Endothelial cell of umbilical vein (primary cell): ENCODE results near the gene PRSS21. TPM values are rescaled to one million over a fixed set of nuclear protein-coding genes. Genes with fewer than 3 reads are reported as not detected.

Experiments
- BruUV-seq: library from RNA; stranded (reverse); fragments of 400-500 nt; replicated peaks from 2 replicates; lab custom pipeline; 2021; lab: Mats Ljungman, UMichigan
- CTCF ChIA-PET: fragments of 300-600, 350-600 bp; sonication (Branson Sonifier 250); formaldehyde crosslinking; loops from one replicate; lab custom pipeline; 2021; ENCODE audit warnings: antibody characterized with exemption, inconsistent platforms; lab: Charles Lee
- POLR2A ChIA-PET: fragments of 300-600, 350-600 bp; sonication (Branson Sonifier 250); formaldehyde crosslinking; loops from one replicate; lab custom pipeline; 2021; ENCODE audit warnings: antibody characterized with exemption, inconsistent platforms; lab: Charles Lee
- DNase-seq: peaks from one replicate; pipeline ENCODE4 v3.0.0-alpha.2; 2011; ENCODE audit warnings: low read depth, low spot score
- FAIRE-seq: peaks from 2 replicates; lab custom pipeline; 2011; peaks lifted over from hg19 to GRCh38; lab: Jason Lieb, UNC
- H2AFZ ChIP-seq: 2 replicates; pipeline ENCODE4 v1.6.0; 2012; ENCODE audit warnings: low read depth, low read length, control low read depth, inconsistent platforms
- H3K27ac ChIP-seq: 2 replicates; pipeline ENCODE4 v1.5.1; 2011; ENCODE audit warnings: low read depth, mild to moderate bottlenecking, control low read depth, low read length, moderate library complexity; ENCODE audit not compliant: insufficient read depth
- H3K27me3 ChIP-seq, 2 experiments: 2 replicates each; pipeline versions ENCODE4 v1.6.0 to v1.6.1; 2011; ENCODE audit warnings: low read length in 2 of 2, mixed read lengths in 1 of 2; ENCODE audit not compliant: control insufficient read depth in 2 of 2, insufficient read depth in 2 of 2
- H3K36me3 ChIP-seq, 2 experiments: 2 replicates in 1 of 2; 3 replicates in 1 of 2; pipeline ENCODE4 v1.5.1; 2011; ENCODE audit warnings: low read length in 2 of 2, mild to moderate bottlenecking in 1 of 2, moderate library complexity in 1 of 2; ENCODE audit not compliant: control insufficient read depth in 2 of 2, insufficient read depth in 2 of 2; ENCODE audit errors: extremely low read depth in 1 of 2
- H3K4me1 ChIP-seq: 3 replicates; pipeline ENCODE4 v1.5.1; 2011; ENCODE audit warnings: mild to moderate bottlenecking, low read length; ENCODE audit not compliant: control insufficient read depth, insufficient read depth; ENCODE audit errors: extremely low read depth
- H3K4me2 ChIP-seq: 2 replicates; pipeline ENCODE4 v1.6.1; 2011; ENCODE audit warnings: low read length, control low read depth, mixed read lengths; ENCODE audit not compliant: insufficient read depth
- H3K4me3 ChIP-seq, 3 experiments: fragments of 200-600 bp in 1 of 3; sonication (generic), shearing (Covaris generic) in 1 of 3; replicated peaks in 1 of 3; 2 replicates each; pipeline ENCODE4 v1.5.1; 2011 to 2016; ENCODE audit warnings: control low read depth in 3 of 3, low read length in 3 of 3, mild to moderate bottlenecking in 2 of 3, inconsistent platforms in 1 of 3, low read depth in 1 of 3, moderate library complexity in 1 of 3; ENCODE audit not compliant: insufficient read depth in 1 of 3
- H3K79me2 ChIP-seq: 2 replicates; pipeline ENCODE4 v1.6.0; 2012; ENCODE audit warnings: low read length, inconsistent platforms; ENCODE audit not compliant: control insufficient read depth, insufficient read depth
- H3K9ac ChIP-seq: replicated peaks from 2 replicates; pipeline ENCODE3; 2011; ENCODE audit warnings: low read length, control low read depth; ENCODE audit not compliant: insufficient read depth; ENCODE audit errors: extremely low read depth
- H3K9me1 ChIP-seq: replicated peaks from 3 replicates; pipeline ENCODE4 v1.6.0; 2011; ENCODE audit warnings: mild to moderate bottlenecking, low read length; ENCODE audit not compliant: control insufficient read depth, insufficient read depth; ENCODE audit errors: extremely low read depth
- H3K9me3 ChIP-seq: replicated peaks from 2 replicates; pipeline ENCODE4 v1.5.1; 2012; ENCODE audit warnings: low read length, inconsistent platforms; ENCODE audit not compliant: control insufficient read depth, insufficient read depth
- H4K20me1 ChIP-seq: replicated peaks from 2 replicates; pipeline ENCODE3; 2011; ENCODE audit warnings: mild to moderate bottlenecking, low read length; ENCODE audit not compliant: control insufficient read depth, insufficient read depth; ENCODE audit errors: extremely low read depth
- EZH2 ChIP-seq: IDR thresholded peaks from 2 replicates; pipeline ENCODE4 v1.6.1; 2012; ENCODE audit warnings: borderline replicate concordance, low read depth, mild to moderate bottlenecking, moderate library complexity, low read length, inconsistent platforms; ENCODE audit not compliant: severe bottlenecking
- FOS ChIP-seq: IDR thresholded peaks from 2 replicates; pipeline ENCODE4 v1.6.1; 2011; ENCODE audit warnings: mild to moderate bottlenecking, low read length, moderate library complexity, borderline replicate concordance; ENCODE audit not compliant: insufficient read depth
- GATA2 ChIP-seq: IDR thresholded peaks from 2 replicates; pipeline ENCODE4 v1.7.0; 2011; ENCODE audit warnings: low read depth, mild to moderate bottlenecking, moderate library complexity, mixed read lengths, low read length; ENCODE audit not compliant: insufficient read length, insufficient read depth
- JUN ChIP-seq: IDR thresholded peaks from 2 replicates; pipeline ENCODE4 v1.6.1; 2011; ENCODE audit warnings: borderline replicate concordance, low read depth; ENCODE audit not compliant: insufficient read length, insufficient read depth
- MYC ChIP-seq: IDR thresholded peaks from one replicate; pipeline ENCODE4 v1.6.1; 2011; ENCODE audit warnings: mild to moderate bottlenecking, low read depth, low read length
- POLR2A ChIP-seq: IDR thresholded peaks from 2 replicates; pipeline ENCODE4 v1.6.1; 2012; ENCODE audit warnings: low read depth, mild to moderate bottlenecking, control low read depth, low read length
- POLR2AphosphoS5 ChIP-seq: IDR thresholded peaks from 2 replicates; pipeline ENCODE4 v1.6.1; 2012; ENCODE audit warnings: low read depth, mild to moderate bottlenecking, control low read depth, low read length, moderate library complexity; ENCODE audit not compliant: insufficient read depth
- dilution Hi-C: fragments of 300-500 bp; cut with MboI; formaldehyde crosslinking; loops from one replicate; pipeline ENCODE4 v1.15.0; 2019; ENCODE audit warnings: low sequenced_read_pairs; ENCODE audit not compliant: extremely low pct_ligation_motif_present
- intact Hi-C: fragments of 100-400 bp; cut with micrococcal nuclease; formaldehyde crosslinking; loops from one replicate; pipeline ENCODE4 v1.10.0; 2022
- polyA plus RNA-seq, 4 experiments: library from polyadenylated mRNA; depleted of rRNA in 3 of 4; stranded (reverse) in 3 of 4; unstranded in 1 of 4; fragments of >200 nt; gene quantifications; 2 replicates each; pipeline versions ENCODE4 v1.2.1 to v1.2.3, GENCODE V29; 2011 to 2012; ENCODE audit warnings: missing spikeins in 1 of 4
- total RNA-seq: library from RNA; stranded (reverse); gene quantifications from 2 replicates; pipeline ENCODE4 v1.2.3, GENCODE V29; 2021
- TF ChIP-seq, protein P1 (sequence below): IDR thresholded peaks from 2 replicates; pipeline ENCODE4 v1.6.1; 2011; ENCODE audit not compliant: insufficient read depth, insufficient read length
- TF ChIP-seq, protein P2 (sequence below), 2 donors: IDR thresholded peaks; 1 replicate in 1 of 2; 2 replicates in 1 of 2; pipeline ENCODE4 v1.5.1; 2011; ENCODE audit warnings: low read length in 2 of 2, mild to moderate bottlenecking in 2 of 2, moderate library complexity in 2 of 2, control low read depth in 1 of 2, inconsistent platforms in 1 of 2, low read depth in 1 of 2; ENCODE audit not compliant: insufficient read depth in 1 of 2; ENCODE audit errors: extremely low read depth in 1 of 2

PRSS21 gene
- total and polyA plus RNA-seq, 2 donors (not counting 3 experiments of a cell fraction or from before 2014, with no cell fraction given) = 0.28 TPM; not detected in 1

DNA sequence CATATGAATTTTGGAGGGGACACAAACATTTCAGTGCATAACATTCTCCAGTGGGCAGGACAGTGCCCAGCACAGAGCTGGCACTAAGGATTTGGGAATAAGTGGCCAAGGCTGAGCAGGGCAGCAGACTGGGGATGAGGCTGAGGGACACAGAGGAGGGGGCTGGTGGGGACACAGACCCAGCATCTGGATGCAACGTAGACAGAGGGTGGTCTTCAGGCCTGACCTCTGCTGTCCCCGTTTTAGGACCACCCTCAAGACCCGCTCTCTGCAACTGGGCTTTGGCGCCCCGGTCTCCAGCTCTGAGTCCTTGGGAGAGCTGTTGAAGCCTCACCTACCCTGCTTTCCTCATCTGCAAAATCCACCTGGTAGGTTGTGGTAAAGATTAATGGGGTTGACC is 26.4 kb upstream of the PRSS21 start:
- H3K9ac ChIP-seq = no peak overlapping the region

DNA sequence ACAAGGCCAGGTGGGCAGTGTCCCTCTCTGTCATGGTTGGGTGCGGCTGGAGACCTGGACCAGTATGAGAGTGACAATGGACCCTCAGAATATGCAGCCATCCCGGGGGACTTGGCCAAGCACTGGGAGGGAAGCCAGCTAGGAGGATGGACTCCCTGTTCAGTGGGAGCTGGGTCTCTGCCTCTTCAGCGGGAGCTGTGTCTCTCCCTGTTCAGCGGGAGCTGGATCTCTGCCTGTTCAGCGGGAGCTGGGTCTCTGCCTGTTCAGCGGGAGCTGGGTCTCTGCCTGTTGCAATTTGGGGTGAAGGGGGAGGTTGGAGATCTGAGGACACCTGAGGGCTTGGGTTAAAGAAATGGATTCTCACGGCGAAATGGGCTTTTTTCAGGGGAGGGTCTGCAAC is 25.9 kb upstream of the PRSS21 start:
- no peaks in the 10 kb centered on the region for H3K4me1 ChIP-seq
- H3K4me2 ChIP-seq = no peak overlapping the region
- no TSS peak for BruUV-seq
- no peaks in the 10 kb centered on the region for H3K9me1 ChIP-seq
- TF ChIP-seq, protein P1, sequence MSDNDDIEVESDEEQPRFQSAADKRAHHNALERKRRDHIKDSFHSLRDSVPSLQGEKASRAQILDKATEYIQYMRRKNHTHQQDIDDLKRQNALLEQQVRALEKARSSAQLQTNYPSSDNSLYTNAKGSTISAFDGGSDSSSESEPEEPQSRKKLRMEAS = no peak
- TF ChIP-seq MYC (no peak), JUN (no peak), FOS (no peak), GATA2 (no peak), POLR2A (no peak), EZH2 (no peak), POLR2AphosphoS5 (no peak)
- TF ChIP-seq, protein P2, sequence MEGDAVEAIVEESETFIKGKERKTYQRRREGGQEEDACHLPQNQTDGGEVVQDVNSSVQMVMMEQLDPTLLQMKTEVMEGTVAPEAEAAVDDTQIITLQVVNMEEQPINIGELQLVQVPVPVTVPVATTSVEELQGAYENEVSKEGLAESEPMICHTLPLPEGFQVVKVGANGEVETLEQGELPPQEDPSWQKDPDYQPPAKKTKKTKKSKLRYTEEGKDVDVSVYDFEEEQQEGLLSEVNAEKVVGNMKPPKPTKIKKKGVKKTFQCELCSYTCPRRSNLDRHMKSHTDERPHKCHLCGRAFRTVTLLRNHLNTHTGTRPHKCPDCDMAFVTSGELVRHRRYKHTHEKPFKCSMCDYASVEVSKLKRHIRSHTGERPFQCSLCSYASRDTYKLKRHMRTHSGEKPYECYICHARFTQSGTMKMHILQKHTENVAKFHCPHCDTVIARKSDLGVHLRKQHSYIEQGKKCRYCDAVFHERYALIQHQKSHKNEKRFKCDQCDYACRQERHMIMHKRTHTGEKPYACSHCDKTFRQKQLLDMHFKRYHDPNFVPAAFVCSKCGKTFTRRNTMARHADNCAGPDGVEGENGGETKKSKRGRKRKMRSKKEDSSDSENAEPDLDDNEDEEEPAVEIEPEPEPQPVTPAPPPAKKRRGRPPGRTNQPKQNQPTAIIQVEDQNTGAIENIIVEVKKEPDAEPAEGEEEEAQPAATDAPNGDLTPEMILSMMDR (IDR thresholded peaks at IDR 0.05; ENCODE audit: extremely low read depth in 1 of 2, insufficient read depth in 1 of 2, low read depth in 1 of 2, low read length in 2 of 2) = no peak
- H3K9ac ChIP-seq = no peak overlapping the region
- H3K27ac ChIP-seq = no peak overlapping the region
- no peaks in the 10 kb centered on the region for H3K79me2 ChIP-seq
- no peaks in the 10 kb centered on the region for H4K20me1 ChIP-seq
- intact Hi-C loops = no loop called here
- ChIA-PET CTCF (interaction anchor here (0.9 kb wide), 1 partner anchor 9 kb away, joined by 4 read pairs; no protein-coding TSS in a partner anchor), POLR2A (no interaction called here)
- FAIRE-seq (no peak), DNase-seq (no peak)
- no peaks in the 10 kb centered on the region for H3K36me3 ChIP-seq
- dilution Hi-C loops = no loop called here
- H3K9me3 ChIP-seq = no peaks in the 10 kb centered on the region
- H3K4me3 ChIP-seq = no peak overlapping the region
- H2AFZ ChIP-seq = no peak overlapping the region
- H3K27me3 ChIP-seq = peaks cover 5 to 6% of the 10 kb centered on the region in 2 experiments

More for the DNA sequence above, 26.4 kb upstream of the PRSS21 start:
- Histone ChIP-seq H3K79me2 (no peaks in the 10 kb centered on the region), H3K9me3 (no peaks in the 10 kb centered on the region), H3K27ac (no peak overlapping the region), H3K36me3 (no peaks in the 10 kb centered on the region), H3K9me1 (no peaks in the 10 kb centered on the region), H3K27me3 (peaks cover 6 to 10% of the 10 kb centered on the region in 2 experiments), H3K4me2 (no peak overlapping the region), H2AFZ (no peak overlapping the region), H3K4me3 (no peak overlapping the region), H4K20me1 (no peaks in the 10 kb centered on the region), H3K4me1 (no peaks in the 10 kb centered on the region)
- FAIRE-seq (no peak), DNase-seq (no peak)
- ChIA-PET CTCF (interaction anchor here (0.9 kb wide), 1 partner anchor 9 kb away, joined by 4 read pairs; no protein-coding TSS in a partner anchor), POLR2A (no interaction called here)
- TF ChIP-seq FOS = no peak
- no peak for TF ChIP-seq POLR2A
- TF ChIP-seq MYC = no peak
- TF ChIP-seq, protein P2 (IDR thresholded peaks at IDR 0.05; ENCODE audit: extremely low read depth in 1 of 2, insufficient read depth in 1 of 2, low read depth in 1 of 2, low read length in 2 of 2) = no peak
- dilution Hi-C loops (no loop called here), intact Hi-C loops (no loop called here)
- no TSS peak for BruUV-seq
